CD14-positive monocyte (primary cell): Measurements from ENCODE around the gene TBCA. TPM values are rescaled to one million over a fixed set of nuclear protein-coding genes. Genes with fewer than 3 reads are reported as not detected.

Experiments
- DNase-seq, 3 donors: peaks; one replicate each; pipeline ENCODE4 v3.0.0-alpha.2; 2011 to 2022
- H2AFZ ChIP-seq: 2 replicates; pipeline ENCODE4 v1.6.0; 2012; ENCODE audit warnings: mild to moderate bottlenecking, low read depth, low read length, inconsistent platforms; ENCODE audit not compliant: insufficient read depth, poor library complexity, severe bottlenecking
- H3K27ac ChIP-seq, 2 donors: 1 replicate in 1 of 2; 2 replicates in 1 of 2; pipeline ENCODE4 v1.5.1; 2012 to 2013; ENCODE audit warnings: low read length in 2 of 2, control low read depth in 1 of 2, inconsistent platforms in 1 of 2, low read depth in 1 of 2, mild to moderate bottlenecking in 1 of 2
- H3K27me3 ChIP-seq, 2 donors: one replicate each; pipeline versions ENCODE4 v1.6.0 to v1.6.1; 2011 to 2013; ENCODE audit warnings: low read length in 2 of 2; ENCODE audit not compliant: control insufficient read depth in 2 of 2, insufficient read depth in 2 of 2
- H3K36me3 ChIP-seq, 2 donors: replicated peaks in 1 of 2; 1 replicate in 1 of 2; 2 replicates in 1 of 2; pipeline versions ENCODE4 v1.5.1 to v1.6.1; 2012 to 2013; ENCODE audit warnings: low read length in 2 of 2, control low read depth in 1 of 2, inconsistent platforms in 1 of 2, mild to moderate bottlenecking in 1 of 2; ENCODE audit not compliant: insufficient read depth in 2 of 2, control insufficient read depth in 1 of 2
- H3K4me1 ChIP-seq, 2 donors: 1 replicate in 1 of 2; 2 replicates in 1 of 2; pipeline versions ENCODE4 v1.5.1 to v1.6.1; 2012 to 2013; ENCODE audit warnings: low read length in 2 of 2, control low read depth in 1 of 2, inconsistent platforms in 1 of 2, mild to moderate bottlenecking in 1 of 2, moderate library complexity in 1 of 2; ENCODE audit not compliant: insufficient read depth in 2 of 2, control insufficient read depth in 1 of 2
- H3K4me2 ChIP-seq: replicated peaks from 2 replicates; pipeline ENCODE3; 2012; ENCODE audit warnings: low read length, moderate library complexity, mild to moderate bottlenecking; ENCODE audit not compliant: poor library complexity, severe bottlenecking; ENCODE audit errors: extremely low read depth
- H3K4me3 ChIP-seq, 3 experiments: fragments of 200-600 bp in 1 of 3; sonication (generic) in 1 of 3; replicated peaks in 1 of 3; 1 replicate in 2 of 3; 2 replicates in 1 of 3; pipeline ENCODE4 v1.5.1; 2011 to 2013; ENCODE audit warnings: low read length in 3 of 3, mild to moderate bottlenecking in 3 of 3, control low read depth in 2 of 3, low read depth in 2 of 3, inconsistent platforms in 1 of 3, moderate library complexity in 1 of 3
- H3K79me2 ChIP-seq: 2 replicates; pipeline ENCODE4 v1.6.0; 2012; ENCODE audit warnings: mild to moderate bottlenecking, control low read depth, inconsistent platforms, low read length, moderate library complexity; ENCODE audit not compliant: insufficient read depth
- H3K9ac ChIP-seq: 2 replicates; pipeline ENCODE4 v1.6.0; 2017; ENCODE audit warnings: low read length, mild to moderate bottlenecking; ENCODE audit not compliant: insufficient read depth, poor library complexity, severe bottlenecking
- H3K9me3 ChIP-seq, 2 donors: replicated peaks in 1 of 2; 1 replicate in 1 of 2; 2 replicates in 1 of 2; pipeline versions ENCODE4 v1.5.1 to v1.6.1; 2012 to 2013; ENCODE audit warnings: low read length in 2 of 2, control low read depth in 1 of 2; ENCODE audit not compliant: control insufficient read depth in 1 of 2, insufficient read depth in 1 of 2
- H4K20me1 ChIP-seq: 2 replicates; pipeline ENCODE4 v1.6.0; 2012; ENCODE audit warnings: mild to moderate bottlenecking, low read length, control low read depth, moderate library complexity; ENCODE audit not compliant: insufficient read depth
- H3K27ac Mint-ChIP-seq, 7 donors: one replicate each; pipeline ENCODE4 v1.8.0; 2020; ENCODE audit warnings: mild to moderate bottlenecking in 7 of 7, mixed read lengths in 7 of 7, moderate library complexity in 6 of 7, inconsistent platforms in 2 of 7
- H3K27me3 Mint-ChIP-seq, 3 donors: one replicate each; pipeline ENCODE4 v1.8.0; 2021 to 2022; ENCODE audit warnings: low read depth in 3 of 3, mild to moderate bottlenecking in 3 of 3, mixed read lengths in 3 of 3, moderate library complexity in 3 of 3, inconsistent platforms in 1 of 3
- H3K36me3 Mint-ChIP-seq, 2 donors: one replicate each; pipeline ENCODE4 v1.8.0; 2020; ENCODE audit warnings: mixed read lengths in 2 of 2, inconsistent platforms in 1 of 2, mild to moderate bottlenecking in 1 of 2
- H3K4me1 Mint-ChIP-seq: one replicate; pipeline ENCODE4 v1.8.0; 2020; ENCODE audit warnings: mild to moderate bottlenecking, mixed read lengths
- H3K4me3 Mint-ChIP-seq, 2 donors: one replicate each; pipeline ENCODE4 v1.8.0; 2020; ENCODE audit warnings: mild to moderate bottlenecking in 2 of 2, mixed read lengths in 2 of 2, moderate library complexity in 1 of 2
- H3K9me3 Mint-ChIP-seq, 7 donors: one replicate each; pipeline ENCODE4 v1.8.0; 2020 to 2022; ENCODE audit warnings: mixed read lengths in 7 of 7, mild to moderate bottlenecking in 6 of 7, moderate library complexity in 6 of 7, inconsistent platforms in 2 of 7
- CTCF ChIP-seq: fragments of 200-600 bp; IDR thresholded peaks from one replicate; pipeline ENCODE4 v1.8.0; 2022; ENCODE audit warnings: antibody characterized with exemption, mild to moderate bottlenecking
- intact Hi-C, 2 donors: fragments of 100-400 bp; cut with micrococcal nuclease; formaldehyde crosslinking; loops; one replicate each; pipeline versions ENCODE4 v1.15.0 to v1.15.1; 2023
- polyA plus RNA-seq, 3 donors: library from polyadenylated mRNA; depleted of rRNA in 1 of 3; unstranded in 2 of 3; stranded (reverse) in 1 of 3; fragments of 300-500 nt in 2 of 3; fragments of >200 nt in 1 of 3; fragmentation: Illumina TruSeq in 2 of 3; gene quantifications; 1 replicate in 2 of 3; 2 replicates in 1 of 3; pipeline ENCODE4 v1.2.3, GENCODE V29; 2012 to 2021

TBCA gene
- polyA plus RNA-seq, 3 donors, result 56.0 to 150 (median 141) TPM

- DNase-seq, result no peak
- peaks cover 0 to 7% (median 0%) of the 10 kb centered on the region in 7 donors for H3K9me3 Mint-ChIP-seq
- H3K9me3 ChIP-seq, result no peaks in the 10 kb centered on the region
- no peak overlapping the region for H3K9ac ChIP-seq
- H3K36me3 ChIP-seq, result no peaks in the 10 kb centered on the region
- H3K4me3 Mint-ChIP-seq, result no peak overlapping the region
- H3K27me3 Mint-ChIP-seq, result peaks cover 11 to 35% (median 17%) of the 10 kb centered on the region in 3 donors
- H3K36me3 Mint-ChIP-seq, result no peaks in the 10 kb centered on the region
- no peak overlapping the region for H2AFZ ChIP-seq
- H3K4me1 ChIP-seq, result no peaks in the 10 kb centered on the region
- peaks cover 15 to 28% of the 10 kb centered on the region in 2 donors for H3K27me3 ChIP-seq
- no peak overlapping the region for H3K4me2 ChIP-seq
- no peaks in the 10 kb centered on the region for H3K79me2 ChIP-seq
- TF ChIP-seq CTCF, result no peak
- H3K27ac Mint-ChIP-seq, result no peak overlapping the region
- no peaks in the 10 kb centered on the region for H4K20me1 ChIP-seq
- intact Hi-C loops, result no loop called here
- H3K4me1 Mint-ChIP-seq, result no peaks in the 10 kb centered on the region
- H3K4me3 ChIP-seq, result no peak overlapping the region
- no peak overlapping the region for H3K27ac ChIP-seq
Observed at GRCh38 chr5:77662635-77663034, 113.5 kb downstream of the TBCA start.

- TF ChIP-seq CTCF, result no peak
- no peaks in the 10 kb centered on the region for H3K4me1 Mint-ChIP-seq
- H3K36me3 Mint-ChIP-seq, result no peaks in the 10 kb centered on the region
- no peak overlapping the region for H3K4me3 Mint-ChIP-seq
- H3K4me3 ChIP-seq, result no peak overlapping the region
- H3K79me2 ChIP-seq, result no peaks in the 10 kb centered on the region
- no peaks in the 10 kb centered on the region for H3K4me1 ChIP-seq
- no peak for DNase-seq
- H3K27me3 ChIP-seq, result peaks cover 21 to 35% of the 10 kb centered on the region in 2 donors
- H3K36me3 ChIP-seq, result no peaks in the 10 kb centered on the region
- H3K9me3 Mint-ChIP-seq, result peaks cover 2 to 7% (median 3%) of the 10 kb centered on the region in 7 donors
- H3K27ac ChIP-seq, result no peak overlapping the region
- no peak overlapping the region for H3K27ac Mint-ChIP-seq
- no peak overlapping the region for H3K9ac ChIP-seq
- H3K4me2 ChIP-seq, result no peak overlapping the region
- H4K20me1 ChIP-seq, result no peaks in the 10 kb centered on the region
- peaks cover 34 to 59% (median 39%) of the 10 kb centered on the region in 3 donors for H3K27me3 Mint-ChIP-seq
- intact Hi-C loops, result no loop called here
- no peaks in the 10 kb centered on the region for H3K9me3 ChIP-seq
- no peak overlapping the region for H2AFZ ChIP-seq
Observed at GRCh38 chr5:77658662-77659061, 117.5 kb downstream of the TBCA start.
